A549 treated with CpdA at 1 μM for 4 hours (cell line): ENCODE measurements around the gene SMIM12. TPM values are rescaled to one million over a fixed set of nuclear protein-coding genes. Genes with fewer than 3 reads are reported as not detected.

ENCODE experiments used
- total RNA-seq: library from RNA; stranded (reverse); fragments of 200-300 nt; extraction: Qiagen RNA extraction; gene quantifications from 5 replicates; pipeline ENCODE4 v1.2.3, GENCODE V29; 2022; ENCODE audit warnings: low read depth

The SMIM12 gene, protein sequence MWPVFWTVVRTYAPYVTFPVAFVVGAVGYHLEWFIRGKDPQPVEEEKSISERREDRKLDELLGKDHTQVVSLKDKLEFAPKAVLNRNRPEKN
- 33.7 to 59.6 TPM (median 54.0 TPM) in 5 replicates for total RNA-seq

DNA sequence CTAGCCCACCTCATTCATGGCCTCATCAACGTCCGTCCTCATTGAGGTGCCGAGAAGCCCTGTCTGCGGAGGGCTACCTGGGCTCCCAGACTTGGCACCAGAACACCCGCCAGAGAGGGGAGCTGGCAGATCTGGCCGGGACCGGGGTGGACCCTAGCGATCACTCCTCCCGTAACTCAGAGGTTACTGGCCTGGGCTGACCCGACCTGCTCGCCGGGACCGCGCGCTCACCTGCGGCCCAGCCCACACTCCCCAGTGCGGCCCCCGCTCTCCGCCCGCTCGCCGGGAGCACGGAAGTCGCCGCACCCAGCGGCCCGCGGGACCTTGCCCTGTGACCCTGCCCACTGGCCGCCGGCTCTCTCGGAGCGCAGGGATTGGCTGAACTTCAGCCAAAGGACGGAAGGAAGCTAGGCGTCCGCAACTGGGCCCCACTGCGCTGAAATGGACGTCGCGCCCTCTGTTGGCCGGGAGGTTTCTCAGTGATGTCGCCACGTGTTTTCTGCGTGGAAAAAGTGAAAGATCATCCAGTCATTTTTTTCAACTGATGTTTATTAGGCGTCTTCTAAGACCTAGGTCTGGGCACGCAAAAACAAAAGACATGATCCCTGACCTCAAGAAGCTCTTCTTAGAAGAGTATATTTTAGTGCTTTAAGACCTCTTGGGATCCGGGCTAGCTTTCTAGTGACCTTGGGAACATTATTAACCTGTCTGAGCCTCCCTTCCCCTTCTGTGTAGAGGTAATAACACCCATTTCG is at the start of gene SMIM12:
Gene SMIM12, minus strand, starts transcription at position 304 of the 755 bp plus-strand sequence. CDS start 3,772 bp downstream, outside the sequence.

Other genes with a start within 250 kb of the SMIM12 start
- 0.03 to 0.13 TPM (median 0.09 TPM) in 3 of 5 replicates, not detected in the others for gene GJB5, start 104.7 kb downstream of the SMIM12 start, total RNA-seq
- gene GJB4, start 100.0 kb downstream of the SMIM12 start, total RNA-seq = 0.07 to 0.15 TPM (median 0.12 TPM) in 4 of 5 replicates, not detected in the other
- 3.3 to 8.0 TPM (median 5.1 TPM) in 5 replicates for gene GJB3, start 78.5 kb downstream of the SMIM12 start, total RNA-seq
- gene GJA4, start 66.8 kb downstream of the SMIM12 start, total RNA-seq = not detected in 5 replicates
- 0.09 to 0.34 TPM (median 0.27 TPM) in 5 replicates for gene DLGAP3, start 69.9 kb upstream of the SMIM12 start, total RNA-seq
- 14.5 to 19.9 TPM (median 16.7 TPM) in 5 replicates for gene TMEM35B, start 125.6 kb upstream of the SMIM12 start, total RNA-seq
- 4.3 to 4.9 TPM (median 4.6 TPM) in 5 replicates for gene ZMYM6, start 172.2 kb upstream of the SMIM12 start, total RNA-seq
- 5.5 to 8.5 TPM (median 5.8 TPM) in 5 replicates for gene ZMYM1, start 219.6 kb upstream of the SMIM12 start, total RNA-seq